ENCODE results near the gene SRD5A3. TPM values are rescaled to one million over a fixed set of nuclear protein-coding genes. Genes with fewer than 3 reads are reported as not detected.
A peak's percentile ranks its signal among the peaks of the same experiment; 100 is the strongest.

SRD5A3 gene
- total and polyA plus RNA-seq, 9 of the 15 experiments (the other 6 are each of a cell fraction or from before 2014, with no cell fraction given), result 2.5 to 37.0 (median 13.3) TPM

DNA sequence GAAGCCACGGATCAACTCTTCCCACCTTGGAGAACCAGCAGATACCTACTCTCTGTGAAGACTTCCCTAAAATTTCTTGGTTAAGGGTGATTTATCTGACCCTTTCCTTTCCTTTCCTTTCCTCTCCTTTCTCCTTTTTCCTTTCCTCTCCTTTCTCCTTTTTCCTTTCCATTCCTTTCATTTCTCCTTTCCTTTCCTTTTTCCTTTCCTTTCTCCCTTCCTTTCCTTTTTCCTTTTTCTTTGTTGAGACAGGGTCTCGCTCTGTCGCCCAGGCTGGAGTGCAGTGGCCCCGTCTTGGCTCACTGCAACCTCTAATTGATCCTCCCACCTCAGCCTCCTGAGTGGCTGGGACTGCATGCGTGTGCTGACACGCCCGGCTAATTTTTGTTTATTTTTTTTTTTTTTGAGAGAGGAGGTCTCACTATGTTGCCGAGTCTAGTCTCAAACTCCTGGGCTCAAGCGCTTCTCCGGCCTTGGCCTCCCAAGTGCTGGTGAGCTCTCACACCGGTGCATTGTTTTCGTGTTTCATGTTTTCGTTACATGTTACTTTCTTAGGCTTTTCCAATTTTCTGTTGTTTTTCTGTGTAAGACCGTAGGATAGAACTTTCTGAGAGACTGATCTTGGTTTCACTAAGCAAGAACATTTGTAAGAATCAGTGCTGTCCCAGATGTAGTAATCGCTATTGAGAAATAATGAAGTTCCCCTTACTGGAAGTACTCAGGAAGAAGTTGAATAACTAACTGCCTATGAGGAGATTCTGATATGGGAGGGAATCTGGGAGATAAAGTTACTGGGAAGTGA is 51.7 kb downstream of the SRD5A3 start:
- Histone ChIP-seq H3K9me1 (ENCODE audit: control insufficient read depth, insufficient read depth, low read length) (peaks cover 3% of the 10 kb centered on the region), H2AFZ (ENCODE audit: low read depth, low read length) (no peak overlapping the region), H3K36me3 (ENCODE audit: control insufficient read depth, insufficient read depth, low read length) (peaks cover 44% of the 10 kb centered on the region), H3K27ac (ENCODE audit: extremely low read depth, low read depth, low read length) (peak overlapping the region; percentile 90), H3K9me3 (replicated peaks; ENCODE audit: control insufficient read depth, insufficient read depth, low read depth, low read length) (no peaks in the 10 kb centered on the region), H4K20me1 (replicated peaks; ENCODE audit: control insufficient read depth, insufficient read depth, low read length) (peaks cover 30% of the 10 kb centered on the region), H3K4me3 (peak overlapping the region; percentile 97), H3K4me2 (ENCODE audit: insufficient read depth, low read length) (peak overlapping the region; percentile 93), H3K27me3 (ENCODE audit: control insufficient read depth in 2 of 2, insufficient read depth in 2 of 2, low read length in 2 of 2) (no peaks in the 10 kb centered on the region), H3K9ac (ENCODE audit: insufficient read depth in 1 of 2, low read depth in 2 of 2, low read length in 2 of 2) (peak overlapping the region; percentile 92 to 95), H3K4me1 (replicated peaks in 1 of 2; ENCODE audit: control insufficient read depth in 2 of 2, insufficient read depth in 2 of 2, low read length in 2 of 2) (peaks cover 10 to 18% of the 10 kb centered on the region in 2 experiments; a peak in 4 of 5 replicates), H3K79me2 (ENCODE audit: control insufficient read depth, insufficient read depth, low read length) (peaks cover 72% of the 10 kb centered on the region)
- in situ Hi-C loops (cut with MboI), result no loop called here
- ChIA-PET CTCF (ENCODE audit: low intra/inter-chr PET ratio) (no interaction called here), POLR2A (interaction anchor here (0.6 to 1.9 kb wide), 8 partner anchors 8 to 52 kb away, joined by 3 to 9 read pairs (median 5); partner anchors contain the start of gene SRD5A3)
- peak; percentile 66 for FAIRE-seq
- peak; percentile 15 for ATAC-seq
- peak in 1 of 4 experiments; percentile 44 for DNase-seq (ENCODE audit: extremely low read depth in 1 of 4, low spot score in 3 of 4)
- WGBS (ENCODE audit: insufficient coverage, low coverage, missing lambda C conversion rate), result 0% methylated on average over 15 of the region's 15 CpGs
- no TSS peak for BruUV-seq (replicated peaks)
- intact Hi-C loops (cut with micrococcal nuclease), result loop anchor here (1.0 to 5.0 kb wide), 2 partner anchors 11 to 235 kb away; no protein-coding TSS in a partner anchor
- TF ChIP-seq, protein P1, sequence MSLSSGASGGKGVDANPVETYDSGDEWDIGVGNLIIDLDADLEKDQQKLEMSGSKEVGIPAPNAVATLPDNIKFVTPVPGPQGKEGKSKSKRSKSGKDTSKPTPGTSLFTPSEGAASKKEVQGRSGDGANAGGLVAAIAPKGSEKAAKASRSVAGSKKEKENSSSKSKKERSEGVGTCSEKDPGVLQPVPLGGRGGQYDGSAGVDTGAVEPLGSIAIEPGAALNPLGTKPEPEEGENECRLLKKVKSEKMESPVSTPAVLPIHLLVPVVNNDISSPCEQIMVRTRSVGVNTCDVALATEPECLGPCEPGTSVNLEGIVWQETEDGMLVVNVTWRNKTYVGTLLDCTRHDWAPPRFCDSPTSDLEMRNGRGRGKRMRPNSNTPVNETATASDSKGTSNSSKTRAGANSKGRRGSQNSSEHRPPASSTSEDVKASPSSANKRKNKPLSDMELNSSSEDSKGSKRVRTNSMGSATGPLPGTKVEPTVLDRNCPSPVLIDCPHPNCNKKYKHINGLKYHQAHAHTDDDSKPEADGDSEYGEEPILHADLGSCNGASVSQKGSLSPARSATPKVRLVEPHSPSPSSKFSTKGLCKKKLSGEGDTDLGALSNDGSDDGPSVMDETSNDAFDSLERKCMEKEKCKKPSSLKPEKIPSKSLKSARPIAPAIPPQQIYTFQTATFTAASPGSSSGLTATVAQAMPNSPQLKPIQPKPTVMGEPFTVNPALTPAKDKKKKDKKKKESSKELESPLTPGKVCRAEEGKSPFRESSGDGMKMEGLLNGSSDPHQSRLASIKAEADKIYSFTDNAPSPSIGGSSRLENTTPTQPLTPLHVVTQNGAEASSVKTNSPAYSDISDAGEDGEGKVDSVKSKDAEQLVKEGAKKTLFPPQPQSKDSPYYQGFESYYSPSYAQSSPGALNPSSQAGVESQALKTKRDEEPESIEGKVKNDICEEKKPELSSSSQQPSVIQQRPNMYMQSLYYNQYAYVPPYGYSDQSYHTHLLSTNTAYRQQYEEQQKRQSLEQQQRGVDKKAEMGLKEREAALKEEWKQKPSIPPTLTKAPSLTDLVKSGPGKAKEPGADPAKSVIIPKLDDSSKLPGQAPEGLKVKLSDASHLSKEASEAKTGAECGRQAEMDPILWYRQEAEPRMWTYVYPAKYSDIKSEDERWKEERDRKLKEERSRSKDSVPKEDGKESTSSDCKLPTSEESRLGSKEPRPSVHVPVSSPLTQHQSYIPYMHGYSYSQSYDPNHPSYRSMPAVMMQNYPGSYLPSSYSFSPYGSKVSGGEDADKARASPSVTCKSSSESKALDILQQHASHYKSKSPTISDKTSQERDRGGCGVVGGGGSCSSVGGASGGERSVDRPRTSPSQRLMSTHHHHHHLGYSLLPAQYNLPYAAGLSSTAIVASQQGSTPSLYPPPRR (CRISPR knock-in tag; IDR thresholded peaks at IDR 0.05; ENCODE audit: borderline replicate concordance), result no peak
- no peak for TF ChIP-seq RBM15 (IDR thresholded peaks at IDR 0.05; ENCODE audit: insufficient read depth, low read length)
- peak; percentile 78 for TF ChIP-seq ZNF121 (CRISPR knock-in tag; conservative IDR thresholded peaks at IDR 0.05)
- no peak for TF ChIP-seq RBM25 (IDR thresholded peaks at IDR 0.05; ENCODE audit: low read depth, low read length, severe bottlenecking)
- TF ChIP-seq DNMT1 (IDR thresholded peaks at IDR 0.05), result no peak
- no peak for TF ChIP-seq CREBBP (IDR thresholded peaks at IDR 0.05; ENCODE audit: low read depth, low read length)
- no peak for TF ChIP-seq KHSRP (IDR thresholded peaks at IDR 0.05)
- no peak for TF ChIP-seq ZNF717 (CRISPR knock-in tag; IDR thresholded peaks at IDR 0.05)
- TF ChIP-seq RBFOX2 (IDR thresholded peaks at IDR 0.05; ENCODE audit: low read depth, low read length), result no peak
- TF ChIP-seq, protein P2, sequence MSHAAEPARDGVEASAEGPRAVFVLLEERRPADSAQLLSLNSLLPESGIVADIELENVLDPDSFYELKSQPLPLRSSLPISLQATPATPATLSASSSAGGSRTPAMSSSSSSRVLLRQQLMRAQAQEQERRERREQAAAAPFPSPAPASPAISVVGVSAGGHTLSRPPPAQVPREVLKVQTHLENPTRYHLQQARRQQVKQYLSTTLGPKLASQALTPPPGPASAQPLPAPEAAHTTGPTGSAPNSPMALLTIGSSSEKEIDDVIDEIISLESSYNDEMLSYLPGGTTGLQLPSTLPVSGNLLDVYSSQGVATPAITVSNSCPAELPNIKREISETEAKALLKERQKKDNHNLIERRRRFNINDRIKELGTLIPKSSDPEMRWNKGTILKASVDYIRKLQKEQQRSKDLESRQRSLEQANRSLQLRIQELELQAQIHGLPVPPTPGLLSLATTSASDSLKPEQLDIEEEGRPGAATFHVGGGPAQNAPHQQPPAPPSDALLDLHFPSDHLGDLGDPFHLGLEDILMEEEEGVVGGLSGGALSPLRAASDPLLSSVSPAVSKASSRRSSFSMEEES (CRISPR knock-in tag; IDR thresholded peaks at IDR 0.05), result no peak
- no peak for TF ChIP-seq MECOM (CRISPR knock-in tag; IDR thresholded peaks at IDR 0.05)
- no peak for TF ChIP-seq LCOR (CRISPR knock-in tag; IDR thresholded peaks at IDR 0.05)
- no peak for TF ChIP-seq ZKSCAN1 (IDR thresholded peaks at IDR 0.05; ENCODE audit: low read depth, low read length)
- TF ChIP-seq HDGF (IDR thresholded peaks at IDR 0.05), result peak; percentile 86; the same call in 1 of the 2 replicates
- no peak for TF ChIP-seq HEY1 (CRISPR knock-in tag; IDR thresholded peaks at IDR 0.05; ENCODE audit: borderline replicate concordance)
- no peak for TF ChIP-seq HMGN3 (IDR thresholded peaks at IDR 0.05; ENCODE audit: borderline replicate concordance, extremely low read depth, insufficient read length, low read depth, low read length)
- TF ChIP-seq GABPA (tag; conservative IDR thresholded peaks at IDR 0.05; ENCODE audit: low read depth), result no peak
